ENCODE measurements around the gene NPTXR.

The NPTXR gene

DNA sequence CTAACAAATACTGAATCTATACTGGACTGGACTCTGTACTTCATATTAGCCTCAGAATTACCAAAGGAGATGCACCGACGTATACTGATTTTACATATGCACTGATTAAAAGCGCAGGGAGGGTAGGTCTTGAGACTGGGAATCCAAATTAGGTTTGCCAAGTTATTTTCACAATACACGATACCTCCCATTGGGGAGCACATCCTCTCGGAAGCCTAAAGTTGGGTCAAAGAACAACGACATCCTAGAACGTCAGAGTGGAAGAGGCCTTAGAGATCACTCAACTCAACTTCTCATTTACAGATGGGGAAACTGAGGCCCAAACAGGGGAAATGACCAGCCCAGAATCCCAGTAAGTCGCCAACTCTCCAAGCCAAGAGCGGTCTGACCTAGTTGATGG, 50.5 kb downstream of the NPTXR start:
- no peak for DNase-seq

DNA sequence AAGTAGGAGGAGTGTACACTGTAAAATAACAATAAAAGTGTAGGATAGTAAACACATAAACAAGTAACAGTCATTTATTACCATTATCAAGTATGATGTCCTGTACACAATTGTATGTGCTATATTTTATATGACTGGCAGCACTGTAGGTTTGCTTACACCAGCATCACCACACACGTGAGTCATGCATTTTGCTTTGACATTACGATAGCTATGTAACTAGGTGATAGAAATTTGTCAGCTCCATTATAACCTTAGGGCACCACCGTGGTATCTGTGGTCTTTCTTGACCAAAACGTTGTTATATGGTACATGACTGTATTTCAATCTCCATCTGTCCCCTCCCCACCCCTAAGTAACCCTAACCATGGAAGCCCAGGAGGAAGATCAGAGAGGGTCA, 51.0 kb downstream of the NPTXR start:
- no peak for DNase-seq

DNA sequence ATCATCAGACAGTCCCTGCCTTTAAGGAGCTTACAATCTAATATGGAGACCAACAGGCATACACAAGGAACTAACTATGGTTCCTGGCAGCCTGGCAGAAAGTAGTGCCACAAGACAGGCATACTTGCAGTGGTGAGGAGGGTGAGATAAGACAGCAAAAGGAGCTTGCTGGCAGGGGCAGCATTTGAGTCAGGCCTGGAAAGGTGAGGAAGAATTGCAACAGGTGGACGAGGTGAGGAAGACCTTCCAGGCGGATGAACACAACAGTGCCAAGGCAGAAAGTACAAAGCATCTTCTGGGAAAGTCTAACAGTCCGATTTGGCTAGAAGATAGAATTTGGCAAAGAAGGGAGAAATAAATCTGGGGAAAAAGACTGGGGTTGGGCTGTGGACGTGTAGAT, 54.2 kb downstream of the NPTXR start:
- no peak for DNase-seq

DNA sequence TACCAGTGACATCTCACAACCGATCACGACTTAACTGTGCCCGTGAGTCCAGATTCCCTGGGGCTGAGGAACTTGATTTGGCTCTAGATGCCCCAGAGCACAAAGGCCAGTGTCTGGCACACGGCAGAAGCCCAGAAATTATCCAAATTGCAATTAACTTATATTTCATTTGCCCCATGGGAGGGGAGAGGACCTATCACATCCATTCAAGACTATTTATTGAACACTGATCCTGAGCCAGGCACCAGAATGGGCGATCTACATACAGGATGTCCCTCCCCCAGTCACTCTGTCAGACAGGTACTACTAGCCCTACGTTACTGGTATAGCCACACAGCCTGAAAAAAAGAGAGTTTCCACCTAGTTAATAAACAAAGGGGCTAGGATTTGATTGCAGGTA, 55.0 kb downstream of the NPTXR start:
- DNase-seq: no peak

DNA sequence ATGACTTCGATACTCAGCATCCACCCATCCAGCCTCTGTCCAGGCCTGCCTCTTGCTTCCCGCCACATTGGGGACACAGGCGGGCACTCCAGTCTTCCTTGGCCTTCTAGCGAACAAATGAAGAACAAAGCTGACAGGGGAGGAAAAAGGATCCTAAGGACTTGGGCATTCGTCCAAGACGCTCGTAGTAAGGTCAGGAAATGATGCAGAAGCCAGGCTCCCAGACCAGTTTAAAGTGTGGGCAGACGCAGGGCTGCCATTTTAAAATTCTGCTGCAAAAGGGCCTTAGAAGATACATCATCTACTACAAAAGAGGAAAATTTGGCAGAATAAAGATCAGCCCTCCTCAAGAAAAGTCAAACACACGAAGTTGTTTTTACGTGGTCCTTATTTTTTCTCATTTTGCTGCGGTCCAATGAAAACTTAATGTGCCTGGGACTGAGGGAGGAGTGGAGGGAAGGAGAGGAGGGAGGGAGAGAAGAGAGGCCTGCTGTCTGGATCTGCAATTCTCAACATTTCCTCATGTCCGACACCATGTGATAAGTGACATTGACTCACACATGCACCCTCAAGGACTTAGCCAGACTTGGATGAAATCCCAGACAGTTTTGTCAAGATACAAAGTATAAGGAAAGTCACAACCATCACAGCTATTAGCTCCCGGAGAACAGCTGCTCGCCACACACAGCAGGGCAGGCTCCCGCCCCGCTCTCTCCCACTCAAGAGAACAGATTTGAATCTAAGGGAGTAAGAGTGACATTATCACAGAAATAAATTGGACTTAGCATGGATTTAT, 55.6 kb downstream of the NPTXR start:
- DNase-seq: no peak

DNA sequence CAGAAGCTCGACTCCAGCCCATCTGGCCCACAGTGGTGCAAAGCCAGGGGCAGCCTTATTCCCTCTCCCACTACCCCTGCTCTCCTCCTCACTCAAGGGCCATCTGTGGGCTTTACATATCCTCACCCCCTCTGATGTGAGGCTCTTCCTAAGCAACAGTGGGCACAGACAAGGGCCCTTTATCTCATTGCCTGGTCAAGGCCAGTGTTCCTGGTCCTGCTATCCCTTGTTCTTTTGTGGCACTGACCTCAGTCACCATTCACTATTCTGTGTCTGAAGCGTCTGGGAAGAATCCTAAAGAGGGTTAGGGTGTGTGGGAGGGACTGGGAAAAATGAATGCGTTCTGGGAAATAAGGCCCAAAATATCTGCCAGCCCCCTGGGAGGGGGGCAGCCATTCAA, 57.2 kb downstream of the NPTXR start:
- DNase-seq: no peak

DNA sequence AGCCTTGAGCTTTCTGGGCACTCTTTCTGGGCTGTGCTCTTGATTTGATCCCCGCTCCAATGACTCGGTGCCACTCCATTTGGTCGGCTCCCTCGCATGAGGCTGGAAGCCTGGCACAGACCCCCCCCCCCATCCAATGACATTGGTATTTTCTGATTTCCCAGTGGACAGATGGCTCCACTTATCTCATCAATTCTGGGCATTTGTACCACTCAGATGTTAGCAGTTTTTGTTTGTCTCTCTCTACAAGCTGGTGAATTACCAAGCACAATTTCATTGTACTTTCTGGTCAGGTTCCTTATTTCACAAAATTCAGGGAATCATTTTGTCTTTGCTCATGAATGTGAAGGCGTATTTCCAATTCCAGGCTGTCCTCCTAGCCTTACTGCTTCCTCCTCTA, 59.0 kb downstream of the NPTXR start:
- DNase-seq: no peak

DNA sequence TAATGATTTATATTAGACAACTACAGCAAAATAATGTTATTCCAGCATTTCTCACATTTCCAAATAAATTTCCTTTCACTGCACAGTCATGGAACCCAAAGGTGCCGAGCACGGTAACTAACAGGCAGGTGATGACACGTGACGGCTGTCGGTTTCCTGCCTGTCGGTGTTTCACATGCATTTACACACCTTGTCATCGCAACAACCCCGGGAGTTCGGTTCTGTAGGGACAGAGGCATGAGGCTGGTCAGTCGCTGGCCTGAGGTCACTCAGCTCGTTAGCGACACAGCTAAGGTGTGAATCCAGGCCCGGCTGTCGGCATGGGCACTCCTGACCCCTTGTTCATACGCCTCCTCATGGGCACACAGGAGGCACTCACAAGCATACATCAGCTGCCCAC, 59.8 kb downstream of the NPTXR start:
- no peak for DNase-seq

DNA sequence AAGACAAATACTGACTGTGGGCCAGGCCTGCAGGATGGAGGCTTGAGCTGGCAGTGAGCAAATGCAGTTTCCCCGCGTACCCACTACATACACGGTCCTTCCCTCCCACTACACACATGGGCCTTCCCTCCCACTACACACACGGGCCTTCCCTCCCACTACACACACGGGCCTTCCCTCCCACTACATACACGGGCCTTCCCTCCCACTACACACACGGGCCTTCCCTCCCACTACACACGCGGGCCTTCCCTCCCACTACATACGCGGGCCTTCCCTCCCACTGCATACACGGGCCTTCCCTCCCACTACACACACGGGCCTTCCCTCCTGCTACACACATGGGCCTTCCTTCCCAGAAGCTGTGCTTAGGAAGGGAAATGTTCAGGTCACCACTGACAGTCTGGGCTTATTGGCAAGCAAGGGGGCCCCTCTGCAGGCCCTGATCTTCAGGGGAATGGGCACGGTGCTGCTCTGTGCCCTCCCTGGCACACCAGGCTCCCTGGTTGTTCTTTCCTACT, 60.7 kb downstream of the NPTXR start:
- DNase-seq: no peak

DNA sequence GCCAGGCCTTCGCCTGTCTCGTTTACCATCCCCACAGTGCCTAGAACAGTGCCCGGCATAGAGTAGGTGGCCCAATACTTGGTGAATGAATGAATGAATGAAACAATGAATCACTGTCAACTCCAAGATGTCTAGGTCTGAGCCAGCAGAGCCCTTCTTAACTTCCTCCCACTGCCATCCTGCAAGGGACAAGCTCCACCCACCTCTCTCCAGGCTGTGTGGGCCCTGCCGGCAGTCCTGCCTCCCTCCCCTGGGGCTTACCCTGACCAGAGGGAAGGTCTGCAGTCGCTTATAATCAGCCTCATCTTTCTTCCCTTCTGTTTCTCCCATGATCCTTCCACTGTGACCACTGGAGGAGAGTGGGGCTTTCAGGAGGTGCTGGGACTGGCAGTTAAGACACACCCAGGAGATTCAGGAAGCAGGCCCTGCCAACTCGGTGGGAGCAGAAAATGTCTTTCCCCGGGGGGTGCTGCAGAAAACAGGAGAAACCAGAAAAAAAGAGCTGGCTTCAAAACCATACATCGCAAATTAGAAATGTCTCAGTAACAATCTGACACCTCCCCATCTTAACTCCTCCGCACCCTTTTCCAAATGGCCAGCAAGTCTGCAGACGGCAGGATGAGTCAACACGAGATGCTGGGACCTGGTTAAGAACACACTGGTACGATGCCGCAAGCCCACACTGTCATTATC, 61.3 kb downstream of the NPTXR start:
- DNase-seq: peak in 1 of 2 donors; percentile 55

DNA sequence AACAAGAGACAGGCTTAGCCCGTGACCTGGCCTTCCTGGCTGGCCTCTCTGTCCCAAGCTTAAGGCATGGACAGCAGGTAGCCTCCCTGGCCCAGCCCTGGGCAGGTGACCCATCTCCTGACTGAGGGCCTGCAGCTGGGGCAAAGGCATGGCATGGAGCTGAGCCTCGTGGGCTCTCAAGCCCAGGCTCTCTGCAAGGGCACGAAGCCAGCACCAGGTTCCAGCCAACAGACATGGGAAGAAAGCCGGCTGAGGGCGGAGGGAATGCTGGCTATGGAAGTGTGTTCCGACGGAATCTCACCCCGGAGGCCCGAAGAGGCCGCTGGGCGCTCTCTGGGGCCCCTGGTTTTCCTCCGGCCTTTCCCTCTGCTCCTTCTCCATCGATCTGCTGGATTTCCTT, 62.8 kb downstream of the NPTXR start:
- DNase-seq: no peak

DNA sequence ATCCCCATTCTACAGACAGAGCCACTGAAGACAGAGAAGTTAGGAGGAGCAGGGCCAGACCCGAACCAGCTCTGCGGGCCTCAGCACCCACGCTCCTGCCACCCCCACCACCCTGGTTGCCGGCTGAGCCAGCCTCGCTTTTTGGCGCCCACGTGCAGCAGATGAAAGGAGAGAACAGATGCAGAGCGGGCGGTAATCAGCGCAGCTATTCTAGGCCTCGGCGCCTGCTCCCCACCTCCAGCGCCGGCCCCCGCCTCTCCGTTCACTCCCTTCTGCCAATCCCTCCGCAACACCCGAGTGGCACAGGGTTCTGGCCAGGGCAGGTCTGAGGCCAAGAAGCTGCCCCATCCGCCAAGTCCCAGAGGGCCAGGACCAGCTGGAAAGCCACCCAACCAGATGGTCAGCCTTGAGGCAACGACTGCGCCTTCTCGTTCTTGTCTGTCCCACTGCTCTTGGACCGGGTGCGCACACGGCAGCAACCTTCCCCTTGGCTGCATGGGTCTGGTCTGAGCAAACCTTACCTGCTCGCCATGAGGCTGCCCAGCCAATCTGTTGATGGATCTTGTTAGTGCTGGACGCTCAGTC, 66.6 kb downstream of the NPTXR start:
- DNase-seq: peak in 1 of 2 donors; percentile 53

DNA sequence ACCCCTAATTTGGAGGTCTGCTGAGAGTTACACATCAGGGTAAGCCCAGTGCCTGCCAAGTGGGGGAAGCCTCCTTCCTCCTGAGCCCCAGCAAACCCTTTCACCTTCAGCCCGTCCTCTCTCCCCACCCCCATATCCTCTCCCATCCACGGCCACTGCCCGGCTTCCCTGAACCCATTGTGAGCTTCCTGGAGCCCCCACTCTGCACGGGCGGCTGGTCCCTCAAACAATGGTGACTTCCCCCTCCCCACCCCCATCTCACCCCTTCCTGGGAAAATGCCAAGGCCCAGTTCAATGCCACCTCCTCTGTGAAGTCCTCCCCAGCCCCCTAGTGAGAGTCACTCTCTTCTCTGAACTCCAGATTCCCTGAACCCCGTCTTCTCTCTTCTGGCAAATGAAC, 67.7 kb downstream of the NPTXR start:
- DNase-seq: no peak

DNA sequence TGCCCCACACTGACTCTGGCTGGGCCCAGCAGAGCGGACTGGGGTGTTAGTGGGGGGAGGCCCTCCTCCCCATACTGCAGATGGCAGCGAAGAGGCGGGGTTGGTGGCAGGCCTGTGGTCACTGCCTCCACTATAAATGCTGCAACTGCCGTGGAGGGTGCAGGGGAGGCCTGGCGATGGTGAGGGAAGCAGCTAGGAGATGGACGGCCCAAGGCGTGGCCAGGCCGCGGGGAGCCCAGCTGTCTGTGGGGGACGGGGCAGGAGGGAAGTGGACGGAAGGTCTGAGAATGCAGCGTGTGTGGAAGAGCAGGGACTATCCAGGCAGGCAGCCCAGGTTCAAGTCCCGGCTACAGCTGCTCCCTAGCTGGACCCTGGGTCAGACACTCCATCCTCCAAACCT, 68.2 kb downstream of the NPTXR start:
- DNase-seq: no peak

DNA sequence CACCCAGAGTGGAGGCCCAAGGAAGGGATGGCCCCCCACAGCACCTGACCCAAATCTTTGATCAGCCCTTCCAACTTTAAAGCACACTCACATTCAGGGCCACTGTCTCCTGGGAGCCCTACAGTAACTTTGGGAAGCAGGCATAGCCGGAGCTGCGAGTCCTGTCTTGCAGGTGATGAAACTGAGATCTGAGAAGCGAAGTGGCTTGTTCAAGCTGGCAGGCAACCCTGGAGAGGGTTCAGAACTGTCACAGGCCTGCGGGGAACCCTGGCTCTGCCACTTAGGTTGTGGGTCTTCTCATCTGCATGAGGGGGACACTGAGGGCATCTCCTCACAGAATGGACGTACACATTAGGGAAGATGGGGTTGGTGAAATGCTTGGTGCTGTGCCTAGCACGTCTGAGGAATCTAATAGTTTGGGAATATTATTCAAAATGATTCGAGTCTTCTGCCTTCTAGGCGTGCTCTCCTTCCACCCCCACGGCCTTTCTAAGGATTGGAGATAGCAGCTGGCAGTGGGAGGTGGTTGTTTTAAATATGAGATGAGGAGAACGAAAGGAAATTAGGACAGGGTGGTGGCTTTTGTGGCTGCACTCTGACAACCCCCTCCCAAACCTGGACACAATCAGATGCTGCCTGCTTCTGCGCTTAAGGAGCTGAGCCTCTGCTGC, 69.2 kb downstream of the NPTXR start:
- no peak for DNase-seq

DNA sequence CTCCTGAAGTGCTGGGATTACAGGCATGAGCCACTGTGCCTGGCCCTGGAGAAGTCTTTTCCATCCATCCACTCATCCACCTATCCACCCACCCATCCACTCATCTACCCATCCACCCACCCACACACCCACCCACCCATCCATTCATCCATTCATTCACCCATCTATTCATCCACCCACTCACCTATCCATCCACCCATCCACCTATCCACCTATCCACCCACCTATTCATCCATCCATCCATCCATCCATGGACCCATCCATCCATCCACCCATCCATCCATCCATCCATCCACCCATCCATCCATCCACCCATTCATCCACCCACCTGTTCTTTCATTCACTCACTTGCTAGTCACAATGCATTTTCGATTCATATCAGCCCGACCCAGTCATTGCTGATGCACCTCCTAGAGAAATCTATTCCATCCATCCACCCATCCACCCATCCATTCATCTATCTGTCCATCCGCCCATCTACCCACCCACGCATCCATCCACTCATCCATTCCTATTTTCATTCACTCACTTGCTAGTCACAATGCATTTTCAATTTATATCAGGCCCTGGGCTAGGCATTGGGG, 70.4 kb downstream of the NPTXR start:
- DNase-seq: no peak

DNA sequence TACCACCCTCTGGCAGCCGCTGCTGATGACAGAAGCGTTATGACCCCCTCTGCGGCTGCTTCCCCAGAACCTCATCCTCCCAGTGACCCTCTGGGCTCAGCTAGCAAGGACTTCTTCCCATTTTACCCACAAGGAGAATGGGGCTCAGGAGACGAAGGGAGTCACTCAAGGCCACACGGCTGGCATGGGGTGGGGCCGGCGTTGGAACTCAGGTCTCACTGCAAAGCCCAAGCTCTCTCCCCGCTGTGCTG, 71.3 kb downstream of the NPTXR start:
- no peak for DNase-seq

DNA sequence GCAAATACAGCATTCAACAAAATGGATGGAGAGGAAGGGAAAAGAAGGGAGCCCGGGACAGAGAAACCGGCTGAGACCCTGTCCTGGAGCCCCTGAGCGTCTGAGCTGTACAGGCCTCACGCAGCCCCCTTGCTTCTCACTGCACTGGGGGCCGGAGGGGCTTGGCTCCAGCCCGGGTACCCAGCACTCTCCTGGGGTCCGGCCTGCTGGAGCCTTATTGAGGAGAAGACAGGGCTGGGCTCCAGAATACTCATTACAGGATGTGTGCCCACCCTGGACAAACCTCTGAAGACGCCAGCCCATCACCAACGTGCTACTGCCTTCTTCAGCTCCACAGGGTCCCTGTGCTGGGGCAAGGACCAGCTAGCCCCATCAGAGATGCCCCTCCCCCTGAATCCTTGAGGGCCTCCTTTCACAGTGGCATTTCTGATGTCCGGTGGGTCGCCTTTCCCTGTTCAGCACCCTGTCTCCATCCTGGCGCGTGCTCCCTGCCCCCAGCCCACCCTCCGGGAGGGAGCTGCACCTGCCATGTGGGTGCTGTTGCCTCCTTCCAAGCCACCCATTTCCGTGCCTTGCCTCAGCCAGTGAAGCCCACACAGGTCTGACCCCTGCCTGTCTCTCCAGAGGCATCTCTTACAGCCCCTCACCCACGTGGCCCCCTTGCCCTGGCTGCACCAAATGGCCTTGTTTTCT, 73.4 kb downstream of the NPTXR start:
- DNase-seq: no peak

All from hippocampal formation (tissue), 2 donors.